Naive thymus-derived CD8-positive, alpha-beta T cell (primary cell): ENCODE data around the gene FIBP. TPM values are rescaled to one million over a fixed set of nuclear protein-coding genes. Genes with fewer than 3 reads are reported as not detected.
A peak's percentile ranks its signal among the peaks of the same experiment; 100 is the strongest.

Source experiments
- ATAC-seq, 2 donors: fragments of 150-1000 bp; cut with Tn5 transposase in 1 of 2; sonication (Bioruptor Pico), chemical (Tn5 transposase) in 1 of 2; 1 replicate in 1 of 2; 2 replicates in 1 of 2; pipeline ENCODE4 v1.10.0; 2021; ENCODE audit warnings: mild to moderate bottlenecking in 2 of 2, moderate library complexity in 2 of 2
- POLR2A ChIA-PET: fragments of 350-600 bp; sonication (Branson Sonifier 250); formaldehyde crosslinking; loops from one replicate; lab custom pipeline; 2021; ENCODE audit warnings: antibody characterized with exemption; lab: Charles Lee
- DNase-seq, 10 donors: peaks; one replicate each; pipeline versions ENCODE4 v3.0.0 to v3.0.0-alpha.2; 2020 to 2022
- H3K27ac Mint-ChIP-seq, 10 donors: one replicate each; pipeline ENCODE4 v1.8.0; 2020 to 2022; ENCODE audit warnings: mild to moderate bottlenecking in 10 of 10, mixed read lengths in 10 of 10, moderate library complexity in 4 of 10, inconsistent platforms in 1 of 10
- H3K27me3 Mint-ChIP-seq, 5 donors: one replicate each; pipeline ENCODE4 v1.8.0; 2021 to 2022; ENCODE audit warnings: mixed read lengths in 5 of 5
- H3K36me3 Mint-ChIP-seq, 3 donors: one replicate each; pipeline ENCODE4 v1.8.0; 2020 to 2022; ENCODE audit warnings: mixed read lengths in 3 of 3, mild to moderate bottlenecking in 2 of 3, inconsistent platforms in 1 of 3
- H3K4me1 Mint-ChIP-seq, 4 donors: one replicate each; pipeline ENCODE4 v1.8.0; 2021 to 2022; ENCODE audit warnings: mixed read lengths in 4 of 4
- H3K4me3 Mint-ChIP-seq, 10 donors: one replicate each; pipeline ENCODE4 v1.8.0; 2020 to 2022; ENCODE audit warnings: mild to moderate bottlenecking in 10 of 10, mixed read lengths in 10 of 10, moderate library complexity in 6 of 10, inconsistent platforms in 1 of 10
- H3K9me3 Mint-ChIP-seq, 9 donors: one replicate each; pipeline ENCODE4 v1.8.0; 2020 to 2022; ENCODE audit warnings: mixed read lengths in 9 of 9, mild to moderate bottlenecking in 3 of 9, inconsistent platforms in 1 of 9, moderate library complexity in 1 of 9
- polyA plus RNA-seq, 3 donors: library from polyadenylated mRNA; unstranded; fragments of 300-500 nt; fragmentation: Illumina TruSeq; gene quantifications; one replicate each; pipeline ENCODE4 v1.2.3, GENCODE V29; 2021
- total RNA-seq, 8 experiments: library from RNA in 2 of 8; stranded (reverse) in 2 of 8; gene quantifications; one replicate each; pipeline ENCODE4 v1.2.3 and lab custom pipeline; 2021 to 2026

FIBP gene
- total and polyA plus RNA-seq, 5 experiments from 2014 or later, result 33.0 to 97.6 (median 74.9) TPM

DNA sequence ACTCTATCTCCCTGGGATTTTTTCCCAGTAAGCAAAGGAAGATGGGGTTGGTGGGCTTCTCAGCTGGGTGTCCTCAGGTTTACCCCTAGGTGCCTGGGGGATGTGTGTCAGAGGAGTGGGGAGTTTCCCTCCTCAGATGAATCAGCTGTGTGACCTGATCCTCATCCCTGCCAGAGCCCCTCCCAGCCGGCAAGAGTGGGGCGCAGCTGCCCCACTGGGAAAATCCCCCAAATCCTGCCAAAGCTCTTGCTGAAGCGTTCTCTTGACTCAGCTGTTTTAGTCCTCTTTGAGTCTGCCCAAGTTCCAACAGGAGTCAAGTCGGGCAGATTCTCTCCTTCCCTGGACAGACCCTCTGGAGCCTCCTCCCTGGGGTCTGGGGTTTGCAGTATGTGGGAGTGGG lies 24.6 kb upstream of the FIBP start:
- peak overlapping the region in 1 of 10 donors; percentile 28 for H3K27ac Mint-ChIP-seq
- H3K4me1 Mint-ChIP-seq, result peaks cover 16 to 39% (median 33%) of the 10 kb centered on the region in 4 donors
- POLR2A ChIA-PET, result interaction anchor here (1.0 to 1.4 kb wide), 2 partner anchors 9 to 24 kb away, joined by 3 read pairs; no protein-coding TSS in a partner anchor
- no peak for DNase-seq
- no peak for ATAC-seq
- H3K27me3 Mint-ChIP-seq, result peaks cover 0 to 5% (median 0%) of the 10 kb centered on the region in 5 donors
- peaks cover 0 to 7% (median 0%) of the 10 kb centered on the region in 3 donors for H3K36me3 Mint-ChIP-seq
- H3K9me3 Mint-ChIP-seq, result no peaks in the 10 kb centered on the region
- no peak overlapping the region for H3K4me3 Mint-ChIP-seq

GRCh38 chr11:65911682-65912568 lies 23.7 kb upstream of the FIBP start:
- ATAC-seq (no peak), DNase-seq (no peak)
- peaks cover 0 to 4% (median 0%) of the 10 kb centered on the region in 3 donors for H3K36me3 Mint-ChIP-seq
- H3K27ac Mint-ChIP-seq, result peak overlapping the region in 2 of 10 donors; percentile 34 to 36
- peaks cover 13 to 30% (median 26%) of the 10 kb centered on the region in 4 donors for H3K4me1 Mint-ChIP-seq
- H3K9me3 Mint-ChIP-seq, result no peaks in the 10 kb centered on the region
- POLR2A ChIA-PET, result interaction anchor here (0.7 to 1.4 kb wide), 4 partner anchors 10 to 53 kb away, joined by 3 to 4 read pairs (median 4); no protein-coding TSS in a partner anchor
- no peak overlapping the region for H3K4me3 Mint-ChIP-seq
- peaks cover 0 to 5% (median 0%) of the 10 kb centered on the region in 5 donors for H3K27me3 Mint-ChIP-seq

DNA sequence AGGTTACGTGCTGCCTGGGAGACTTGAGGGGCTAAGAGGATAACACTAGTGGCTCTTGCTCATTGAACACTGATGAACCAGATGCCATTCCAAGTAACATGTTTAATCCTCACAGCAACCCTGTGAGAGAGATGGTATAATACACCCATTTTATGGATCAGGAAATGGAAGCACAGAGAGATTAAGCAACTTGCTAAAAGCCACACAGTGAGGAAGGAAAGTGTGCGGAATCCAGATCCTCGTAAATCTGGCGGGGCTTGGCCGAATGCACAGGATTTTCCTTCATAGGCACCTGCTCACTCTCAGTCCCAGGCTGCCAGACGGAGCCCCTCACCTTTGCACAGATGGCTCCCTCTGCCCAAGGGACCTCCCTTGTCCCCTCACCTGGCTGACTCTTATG lies 19.6 kb upstream of the FIBP start:
- Mint-ChIP-seq H3K4me3 (no peak overlapping the region), H3K9me3 (no peaks in the 10 kb centered on the region), H3K27me3 (peaks cover 0 to 5% (median 4%) of the 10 kb centered on the region in 5 donors), H3K27ac (no peak overlapping the region), H3K36me3 (no peaks in the 10 kb centered on the region), H3K4me1 (peaks cover 0 to 8% (median 5%) of the 10 kb centered on the region in 4 donors)
- ATAC-seq, result no peak
- POLR2A ChIA-PET, result interaction anchor here (0.6 to 1.6 kb wide), 3 partner anchors 15 to 33 kb away, joined by 3 to 5 read pairs (median 3); partner anchors contain the start of gene CCDC85B
- DNase-seq, result no peak

GRCh38 chr11:65906602-65907001 lies 18.3 kb upstream of the FIBP start:
- no peak for ATAC-seq
- POLR2A ChIA-PET, result interaction anchor here (1.3 to 1.7 kb wide), 2 partner anchors 9 to 16 kb away, joined by 3 to 4 read pairs; partner anchors contain the start of gene CCDC85B
- no peak for DNase-seq
- Mint-ChIP-seq H3K27ac (no peak overlapping the region), H3K36me3 (no peaks in the 10 kb centered on the region), H3K27me3 (peaks cover 0 to 5% (median 4%) of the 10 kb centered on the region in 5 donors), H3K9me3 (no peaks in the 10 kb centered on the region), H3K4me1 (peaks cover 0 to 14% (median 5%) of the 10 kb centered on the region in 4 donors), H3K4me3 (no peak overlapping the region)

DNA sequence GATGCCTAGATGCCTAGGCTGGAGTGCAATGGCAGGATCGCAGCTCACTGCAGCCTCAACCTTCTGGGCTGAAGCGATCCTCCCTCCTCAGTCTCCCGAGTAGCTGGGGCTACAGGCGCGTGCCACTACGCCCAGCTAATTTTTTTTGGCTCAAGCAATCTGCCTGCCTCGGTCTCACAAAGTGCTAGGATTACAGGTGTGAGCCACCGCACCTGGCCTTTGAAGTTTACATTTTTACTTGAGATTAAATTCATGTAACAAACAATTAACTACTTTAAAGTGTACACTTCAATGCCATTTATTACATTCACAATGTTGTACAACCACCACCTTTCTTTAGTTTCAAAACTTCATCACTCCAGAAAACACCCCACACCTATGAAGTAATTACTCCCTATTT lies 15.4 kb upstream of the FIBP start:
- peaks cover 0 to 4% (median 0%) of the 10 kb centered on the region in 5 donors for H3K27me3 Mint-ChIP-seq
- H3K4me3 Mint-ChIP-seq, result peak overlapping the region in 1 of 10 donors; percentile 29
- DNase-seq (no peak), ATAC-seq (no peak)
- no peaks in the 10 kb centered on the region for H3K9me3 Mint-ChIP-seq
- H3K4me1 Mint-ChIP-seq, result peaks cover 0 to 18% (median 4%) of the 10 kb centered on the region in 4 donors
- peak overlapping the region in 1 of 10 donors; percentile 15 for H3K27ac Mint-ChIP-seq
- POLR2A ChIA-PET, result interaction anchor here (0.9 to 6.2 kb wide), 2 partner anchors 13 to 24 kb away, joined by 4 to 105 read pairs; partner anchors contain the start of genes CCDC85B and FIBP
- no peaks in the 10 kb centered on the region for H3K36me3 Mint-ChIP-seq

GRCh38 chr11:65903068-65903481 lies 14.8 kb upstream of the FIBP start:
- peak overlapping the region in 1 of 10 donors; percentile 41 for H3K27ac Mint-ChIP-seq
- peaks cover 0 to 4% (median 0%) of the 10 kb centered on the region in 5 donors for H3K27me3 Mint-ChIP-seq
- H3K9me3 Mint-ChIP-seq, result no peaks in the 10 kb centered on the region
- ATAC-seq, result no peak
- no peaks in the 10 kb centered on the region for H3K36me3 Mint-ChIP-seq
- no peak for DNase-seq
- peaks cover 0 to 19% (median 4%) of the 10 kb centered on the region in 4 donors for H3K4me1 Mint-ChIP-seq
- no peak overlapping the region for H3K4me3 Mint-ChIP-seq
- POLR2A ChIA-PET, result interaction anchor here (6.2 kb wide), 1 partner anchor 13 kb away, joined by 105 read pairs; the partner anchor contains the start of genes CCDC85B and FIBP

DNA sequence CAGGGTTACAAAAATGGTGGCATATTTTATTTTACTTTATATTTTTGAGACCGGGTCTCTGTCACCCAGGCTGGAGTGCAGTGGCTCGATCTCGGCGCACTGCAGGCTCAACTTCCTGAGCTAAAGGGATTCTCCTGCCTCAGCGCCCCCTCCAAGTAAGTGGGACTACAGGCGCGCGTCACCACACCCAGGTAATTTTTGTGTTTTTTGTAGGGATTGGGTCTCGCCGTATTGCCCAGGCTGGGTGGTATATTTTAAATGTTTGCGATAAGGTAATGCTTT lies 12.6 kb upstream of the FIBP start:
- Mint-ChIP-seq H3K4me3 (peak overlapping the region; percentile 57 to 80 (median 74)), H3K36me3 (no peaks in the 10 kb centered on the region), H3K9me3 (no peaks in the 10 kb centered on the region), H3K27ac (peak overlapping the region in 9 of 10 donors; percentile 41 to 94 (median 72)), H3K27me3 (peaks cover 0 to 4% (median 0%) of the 10 kb centered on the region in 5 donors), H3K4me1 (peaks cover under 1 to 21% (median 7%) of the 10 kb centered on the region in 4 donors)
- ATAC-seq (no peak), DNase-seq (no peak)
- POLR2A ChIA-PET, result interaction anchor here (0.8 to 6.2 kb wide), 11 partner anchors 11 to 417 kb away, joined by 3 to 105 read pairs (median 6); partner anchors contain the start of genes C11orf68, CCDC85B, CD248 and CTSW

DNA sequence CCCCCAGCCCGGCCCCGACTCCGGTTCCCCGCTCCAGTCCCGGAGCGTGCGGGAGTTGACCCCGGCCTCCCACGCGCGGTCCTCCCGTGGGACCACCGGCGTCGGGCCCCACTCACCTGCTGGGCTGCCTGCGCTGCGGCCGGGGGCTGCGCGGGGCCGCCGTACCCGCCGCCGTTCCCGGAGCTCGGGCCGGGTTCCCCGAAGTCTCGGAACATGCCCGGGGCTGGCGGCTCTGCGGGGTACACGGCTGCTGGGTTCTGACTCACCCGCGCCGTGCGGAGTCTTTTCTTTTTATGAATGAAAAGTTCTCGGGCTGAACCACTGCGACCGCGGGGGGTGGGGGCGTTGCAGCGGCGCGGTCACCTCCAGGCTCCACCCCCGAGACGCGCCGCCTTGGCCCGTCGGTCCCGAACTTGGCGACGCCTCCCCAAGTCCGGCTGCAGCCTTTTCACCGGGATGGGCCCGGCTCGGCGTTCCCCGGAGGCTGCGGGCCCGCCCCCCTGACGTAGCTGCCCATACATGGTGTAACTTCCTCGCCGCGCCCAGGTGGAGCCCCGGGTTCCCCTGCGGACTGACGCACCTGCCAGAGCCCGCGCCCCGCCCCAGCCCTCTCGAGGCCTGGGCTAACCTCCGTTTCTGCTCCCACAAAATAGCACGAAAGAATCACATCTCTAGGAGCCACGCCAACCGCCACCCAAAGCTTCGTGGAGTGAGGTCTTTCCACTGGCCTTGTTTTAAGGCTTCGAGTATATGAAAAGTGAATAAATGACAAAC lies 12.0 kb upstream of the FIBP start, which contains the start of gene FOSL1:
Gene FOSL1, minus strand, starts transcription at position 264 of the 774 bp plus-strand sequence. Its CDS starts 49 bp downstream, at position 215.
- POLR2A ChIA-PET, result interaction anchor here (0.8 to 6.2 kb wide), 11 partner anchors 10 to 417 kb away, joined by 3 to 105 read pairs (median 6); partner anchors contain the start of genes C11orf68, CCDC85B, CD248 and CTSW
- no peaks in the 10 kb centered on the region for H3K9me3 Mint-ChIP-seq
- H3K4me1 Mint-ChIP-seq, result peaks cover 2 to 24% (median 10%) of the 10 kb centered on the region in 4 donors
- H3K4me3 Mint-ChIP-seq, result peak within 1 kb of the TSS; percentile 57 to 80 (median 74)
- DNase-seq (peak; percentile 85 to 95 (median 91)), ATAC-seq (peak; percentile 93 to 98)
- no peaks in the 10 kb centered on the region for H3K36me3 Mint-ChIP-seq
- peaks cover 0 to 4% (median 0%) of the 10 kb centered on the region in 5 donors for H3K27me3 Mint-ChIP-seq
- peak within 1 kb of the TSS in 9 of 10 donors; percentile 41 to 94 (median 72) for H3K27ac Mint-ChIP-seq

DNA sequence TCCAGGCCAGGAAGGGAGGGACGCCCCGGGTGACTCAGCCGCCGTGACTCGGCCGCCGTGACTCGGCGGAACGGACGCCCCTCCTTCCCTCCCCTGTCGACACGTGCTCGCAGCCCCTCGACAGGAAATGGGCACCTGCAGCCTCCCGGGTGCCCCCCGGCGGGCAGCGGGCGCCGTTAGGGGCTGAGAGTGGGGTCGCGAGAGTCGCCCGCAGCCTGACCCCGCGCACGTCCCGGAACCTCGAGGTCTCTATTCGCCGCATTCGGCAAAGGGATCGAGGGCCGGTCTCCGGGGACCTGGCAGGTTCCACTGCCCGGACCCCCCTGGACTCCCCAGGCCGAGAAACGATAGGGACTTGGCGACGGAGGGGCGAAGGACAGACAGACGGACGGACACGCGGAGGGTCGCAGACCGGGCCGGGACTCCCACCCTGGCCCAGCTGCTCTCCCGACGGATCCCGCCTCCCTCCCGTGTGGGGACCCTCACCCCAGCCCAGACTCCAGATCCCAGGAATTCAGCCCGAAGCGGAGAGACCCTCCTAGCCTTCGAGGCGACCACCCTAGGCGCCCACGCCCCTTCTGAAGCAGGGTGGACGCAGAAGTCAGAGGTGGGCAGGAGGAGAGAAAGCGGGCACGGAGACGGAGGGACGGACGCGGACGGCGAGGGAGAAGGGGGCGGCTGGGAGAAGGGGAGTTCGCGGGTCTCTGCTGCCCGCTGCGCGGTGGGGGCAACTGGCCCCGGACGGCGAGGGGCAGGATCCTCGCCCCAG lies 11.3 kb upstream of the FIBP start:
- Mint-ChIP-seq H3K27ac (peak overlapping the region in 3 of 10 donors; percentile 28 to 58 (median 57)), H3K4me1 (peaks cover 2 to 27% (median 12%) of the 10 kb centered on the region in 4 donors), H3K9me3 (no peaks in the 10 kb centered on the region), H3K27me3 (peaks cover 0 to 4% (median 0%) of the 10 kb centered on the region in 5 donors), H3K36me3 (no peaks in the 10 kb centered on the region), H3K4me3 (peak overlapping the region; percentile 50 to 78 (median 61))
- ATAC-seq, result peak in 1 of 2 donors; percentile 11
- DNase-seq, result peak in 4 of 10 donors; percentile 33 to 55 (median 43)
- POLR2A ChIA-PET, result interaction anchor here (0.7 to 6.2 kb wide), 7 partner anchors 9 to 413 kb away, joined by 3 to 105 read pairs (median 14); partner anchors contain the start of genes C11orf68, CCDC85B, DRAP1 and FIBP

DNA sequence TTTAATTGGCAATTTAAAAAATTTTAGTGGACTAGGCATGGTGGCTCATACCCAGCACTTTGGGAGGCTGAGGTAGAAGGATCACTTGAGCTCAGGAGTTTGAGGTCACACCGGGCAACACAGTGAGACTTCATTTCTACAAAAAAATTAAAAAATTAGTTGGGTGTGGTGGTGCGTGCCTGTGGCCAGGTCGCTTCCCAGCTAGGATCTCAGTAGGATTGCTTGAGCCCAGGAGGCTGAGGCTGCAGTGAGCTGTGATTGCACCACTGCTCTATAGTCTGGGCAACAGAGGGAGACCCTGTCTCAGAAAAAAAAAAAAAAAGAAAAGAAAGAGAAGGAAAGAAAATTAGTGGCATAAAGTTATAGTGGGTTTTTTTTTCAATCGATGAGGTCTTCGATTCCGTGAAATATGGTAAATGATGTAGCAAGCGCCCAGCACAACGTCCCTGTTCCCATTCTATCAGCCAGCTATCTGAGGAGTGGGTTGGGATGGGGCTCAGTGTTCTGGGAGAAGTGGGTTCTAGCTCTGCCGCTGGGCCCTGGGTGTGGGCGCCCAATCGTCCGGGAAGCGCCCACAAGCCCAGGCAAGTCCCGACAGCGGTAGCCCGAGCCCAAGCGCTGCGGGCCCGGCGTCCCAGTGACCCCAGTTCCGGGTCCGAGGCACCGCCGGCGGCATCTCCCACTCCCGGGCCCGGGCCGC lies 10.5 kb upstream of the FIBP start:
- Mint-ChIP-seq H3K9me3 (no peaks in the 10 kb centered on the region), H3K27me3 (peaks cover 0 to 3% (median 0%) of the 10 kb centered on the region in 5 donors), H3K4me1 (peaks cover 4 to 33% (median 18%) of the 10 kb centered on the region in 4 donors), H3K27ac (peak overlapping the region in 6 of 10 donors; percentile 52 to 92 (median 66)), H3K36me3 (no peaks in the 10 kb centered on the region), H3K4me3 (peak overlapping the region; percentile 66 to 87 (median 78))
- DNase-seq, result no peak
- ATAC-seq, result no peak
- POLR2A ChIA-PET, result interaction anchor here (0.7 to 6.2 kb wide), 9 partner anchors 9 to 414 kb away, joined by 3 to 105 read pairs (median 4); partner anchors contain the start of genes C11orf68, CCDC85B, DRAP1 and FIBP
